ENCODE results near the gene HSP90AA1. TPM values are rescaled to one million over a fixed set of nuclear protein-coding genes. Genes with fewer than 3 reads are reported as not detected.
"Not testable (repeated sequence)": the region's sequence is repeated elsewhere in the genome, so short reads cannot be mapped to it uniquely, and the experiment has no call there.

HSP90AA1 gene
- 1,000 to 10,000 TPM in 1 of 2 donors, 100 to 1,000 TPM in 1; 357 to 1,349 TPM for total RNA-seq

DNA sequence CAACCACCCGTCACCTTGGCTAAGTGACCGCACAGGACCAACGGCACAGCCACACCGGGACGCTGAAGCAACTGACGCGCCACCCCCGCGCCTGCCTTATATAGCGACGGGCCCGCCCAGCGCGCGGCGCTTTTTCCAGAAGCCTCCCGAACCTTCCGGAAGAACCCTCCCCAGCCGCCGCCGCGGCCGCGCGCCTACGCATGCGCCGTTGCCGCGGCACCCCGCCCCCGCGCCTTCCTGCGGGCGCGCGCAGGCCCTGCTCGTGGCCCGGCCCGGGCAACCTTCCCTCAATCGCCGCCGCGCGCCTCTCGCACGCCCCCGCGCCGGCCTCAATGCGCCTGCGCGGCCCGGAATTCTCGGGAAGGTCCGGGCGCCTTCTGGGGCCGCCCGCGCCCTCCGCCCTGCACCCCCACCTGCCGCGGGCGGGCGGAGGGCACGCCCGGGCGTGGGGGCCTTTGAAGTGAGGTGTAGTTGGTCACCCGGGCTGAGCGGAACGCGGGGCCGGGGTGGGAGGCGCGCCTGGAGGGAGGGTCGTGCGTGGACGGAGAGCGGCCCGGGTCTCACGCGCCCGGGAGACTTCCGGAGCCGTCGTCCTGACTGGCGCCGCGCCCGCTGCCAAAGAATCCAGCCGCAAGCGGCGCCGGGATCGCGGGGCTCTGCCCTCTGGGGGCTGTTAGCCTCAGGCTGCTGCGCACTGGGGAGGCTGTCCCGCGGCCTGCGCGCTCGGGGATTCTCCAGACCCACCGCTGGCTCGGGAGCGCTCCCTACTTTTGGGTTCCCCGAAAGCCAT, at the start of gene HSP90AA1:
TSS of gene HSP90AA1 (minus strand) at position 73 of the 790 bp plus-strand sequence. CDS start 666 bp downstream, outside the sequence.
- TF ChIP-seq, protein P1, sequence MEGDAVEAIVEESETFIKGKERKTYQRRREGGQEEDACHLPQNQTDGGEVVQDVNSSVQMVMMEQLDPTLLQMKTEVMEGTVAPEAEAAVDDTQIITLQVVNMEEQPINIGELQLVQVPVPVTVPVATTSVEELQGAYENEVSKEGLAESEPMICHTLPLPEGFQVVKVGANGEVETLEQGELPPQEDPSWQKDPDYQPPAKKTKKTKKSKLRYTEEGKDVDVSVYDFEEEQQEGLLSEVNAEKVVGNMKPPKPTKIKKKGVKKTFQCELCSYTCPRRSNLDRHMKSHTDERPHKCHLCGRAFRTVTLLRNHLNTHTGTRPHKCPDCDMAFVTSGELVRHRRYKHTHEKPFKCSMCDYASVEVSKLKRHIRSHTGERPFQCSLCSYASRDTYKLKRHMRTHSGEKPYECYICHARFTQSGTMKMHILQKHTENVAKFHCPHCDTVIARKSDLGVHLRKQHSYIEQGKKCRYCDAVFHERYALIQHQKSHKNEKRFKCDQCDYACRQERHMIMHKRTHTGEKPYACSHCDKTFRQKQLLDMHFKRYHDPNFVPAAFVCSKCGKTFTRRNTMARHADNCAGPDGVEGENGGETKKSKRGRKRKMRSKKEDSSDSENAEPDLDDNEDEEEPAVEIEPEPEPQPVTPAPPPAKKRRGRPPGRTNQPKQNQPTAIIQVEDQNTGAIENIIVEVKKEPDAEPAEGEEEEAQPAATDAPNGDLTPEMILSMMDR (IDR thresholded peaks at IDR 0.05), result no peak
- H3K36me3 ChIP-seq, result peaks cover 16% of the 10 kb centered on the region
- DNase-seq, result peak; percentile 96
- peak within 1 kb of the TSS; percentile 67 for H3K4me3 ChIP-seq
- intact Hi-C loops (cut with DNase I), result no loop called here
- H3K9ac ChIP-seq (ENCODE audit: low read depth in 2 of 2, low read length in 2 of 2), result peak within 1 kb of the TSS; percentile 85 to 99
- no peaks in the 10 kb centered on the region for H3K9me3 ChIP-seq
- H3K4me1 ChIP-seq, result peaks cover 9% of the 10 kb centered on the region
- H3K27me3 ChIP-seq, result no peaks in the 10 kb centered on the region
- peak within 1 kb of the TSS; percentile 99 for H3K27ac ChIP-seq

DNA sequence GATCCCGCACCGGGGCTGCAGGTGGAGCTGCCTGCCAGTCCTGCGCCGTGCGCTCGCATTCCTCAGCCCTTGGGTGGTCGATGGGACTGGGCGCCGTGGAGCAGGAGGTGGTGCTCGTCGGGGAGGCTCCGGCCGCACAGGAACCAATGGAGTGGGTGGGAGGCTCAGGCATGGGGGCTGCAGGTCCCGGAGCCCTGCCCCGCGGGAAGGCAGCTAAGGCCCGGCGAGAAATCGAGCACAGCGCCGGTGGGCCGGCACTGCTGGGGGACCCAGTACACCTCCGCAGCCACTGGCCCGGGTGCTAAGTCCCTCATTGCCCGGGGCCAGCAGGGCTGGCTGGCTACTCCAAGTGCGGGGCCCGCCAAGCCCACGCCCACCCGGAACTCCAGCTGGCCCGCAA, 48.6 kb upstream of the HSP90AA1 start:
- H3K4me3 ChIP-seq; intact Hi-C loops (cut with DNase I); H3K4me1 ChIP-seq; H3K27ac ChIP-seq; DNase-seq; H3K9me3 ChIP-seq; H3K9ac ChIP-seq (ENCODE audit: low read depth in 2 of 2, low read length in 2 of 2); H3K27me3 ChIP-seq; H3K36me3 ChIP-seq: not testable (repeated sequence)

DNA sequence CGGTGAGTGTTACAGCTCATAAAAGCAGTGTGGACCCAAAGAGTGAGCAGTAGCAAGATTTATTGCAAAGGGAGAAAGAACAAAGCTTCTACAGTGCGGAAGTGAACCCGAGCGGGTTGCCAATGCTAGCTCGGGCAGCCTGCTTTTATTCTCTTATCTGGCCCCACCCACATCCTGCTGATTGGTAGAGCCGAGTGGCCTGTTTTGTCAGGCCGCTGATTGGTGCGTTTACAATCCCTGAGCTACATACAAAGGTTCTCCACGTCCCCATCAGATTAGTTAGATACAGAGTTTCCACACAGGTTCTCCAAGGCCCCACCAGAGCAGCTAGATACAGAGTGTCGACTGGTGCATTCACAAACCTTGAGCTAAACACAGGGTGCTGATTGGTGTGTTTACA, 47.9 kb upstream of the HSP90AA1 start:
- not testable (repeated sequence) for H3K9ac ChIP-seq (ENCODE audit: low read depth in 2 of 2, low read length in 2 of 2); H3K27me3 ChIP-seq

DNA sequence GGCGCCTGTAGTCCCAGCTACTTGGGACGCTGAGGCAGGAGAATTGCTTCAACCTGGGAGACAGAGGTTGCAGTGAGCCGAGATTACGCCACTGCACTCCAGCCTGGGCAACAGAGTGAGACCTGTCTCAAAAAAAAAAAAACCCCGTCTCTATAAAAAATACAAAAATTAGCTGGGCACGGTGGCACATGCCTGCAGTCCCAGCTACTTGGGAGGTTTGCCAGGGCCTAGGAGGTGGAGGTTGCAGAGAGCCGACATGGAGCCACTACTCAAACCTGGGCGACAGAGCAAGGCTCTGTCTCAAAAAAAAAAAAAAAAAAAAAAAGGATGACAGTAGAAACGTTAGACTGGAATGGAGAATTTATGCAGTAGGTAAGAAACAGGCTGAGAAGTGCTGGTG, 47.2 kb upstream of the HSP90AA1 start:
- H3K9ac ChIP-seq (ENCODE audit: low read depth in 2 of 2, low read length in 2 of 2); H3K4me1 ChIP-seq; H3K36me3 ChIP-seq; H3K27me3 ChIP-seq; H3K27ac ChIP-seq; H3K4me3 ChIP-seq; intact Hi-C loops (cut with DNase I); DNase-seq; H3K9me3 ChIP-seq: not testable (repeated sequence)

More for the DNA sequence above, 47.9 kb upstream of the HSP90AA1 start:
- intact Hi-C loops (cut with DNase I); H3K4me3 ChIP-seq; H3K9me3 ChIP-seq; DNase-seq; H3K4me1 ChIP-seq; H3K36me3 ChIP-seq; H3K27ac ChIP-seq: not testable (repeated sequence)

DNA sequence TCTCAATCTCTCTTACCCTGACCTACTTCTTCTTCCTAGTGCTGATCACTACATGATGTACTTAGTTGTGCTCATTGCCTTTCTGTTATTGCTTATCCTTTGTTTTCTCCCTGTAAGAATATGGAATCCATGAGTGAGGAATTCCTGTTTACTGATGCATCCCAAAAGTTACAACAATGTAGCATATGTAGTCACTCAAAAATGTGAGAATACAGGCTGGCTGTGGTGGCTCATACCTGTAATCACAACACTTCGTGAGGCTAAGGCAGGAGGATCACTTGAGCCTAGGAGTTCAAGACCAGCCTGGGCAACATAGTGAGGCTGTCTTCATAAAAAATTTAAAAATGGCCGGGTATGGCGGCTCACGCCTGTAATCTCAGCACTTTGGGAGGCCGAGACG, 44.9 kb upstream of the HSP90AA1 start:
- H3K36me3 ChIP-seq, result no peaks in the 10 kb centered on the region
- no peak overlapping the region for H3K27ac ChIP-seq
- TF ChIP-seq, protein P1 (IDR thresholded peaks at IDR 0.05), result no peak
- no peaks in the 10 kb centered on the region for H3K27me3 ChIP-seq
- intact Hi-C loops (cut with DNase I), result no loop called here
- no peaks in the 10 kb centered on the region for H3K9me3 ChIP-seq
- H3K4me1 ChIP-seq, result no peaks in the 10 kb centered on the region
- H3K9ac ChIP-seq (ENCODE audit: low read depth in 2 of 2, low read length in 2 of 2), result no peak overlapping the region
- DNase-seq, result no peak
- H3K4me3 ChIP-seq, result no peak overlapping the region

DNA sequence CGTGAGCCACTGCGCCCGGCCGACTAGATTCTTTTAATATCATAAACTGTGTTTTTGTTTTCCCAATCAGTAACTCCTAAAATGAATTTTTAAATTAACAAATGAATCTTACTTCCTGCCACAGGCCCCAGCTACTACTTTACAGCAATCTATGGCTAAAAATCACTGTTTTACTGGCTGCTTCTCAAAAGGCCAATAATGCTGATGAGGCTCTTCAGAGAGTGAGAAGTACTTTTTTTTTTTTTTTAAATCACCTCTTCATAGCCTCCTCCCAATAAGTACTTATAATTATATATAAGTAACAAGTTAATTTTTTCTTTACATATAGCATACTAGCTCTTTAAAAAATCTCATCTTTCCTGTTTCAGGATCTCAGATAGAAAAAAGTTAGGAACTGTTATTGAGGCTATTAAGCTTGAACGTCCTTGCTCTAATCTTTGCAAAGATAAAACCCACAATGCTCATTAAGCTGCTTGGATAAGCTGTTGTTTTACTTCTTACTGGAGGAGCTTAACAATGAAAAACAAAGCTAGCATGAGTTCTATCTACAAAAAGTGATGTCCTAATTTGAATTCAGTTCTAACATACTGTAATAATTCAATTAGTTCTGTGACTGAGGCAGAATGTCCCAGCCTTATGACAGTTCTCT, 40.1 kb upstream of the HSP90AA1 start:
- no peak overlapping the region for H3K9ac ChIP-seq (ENCODE audit: low read depth in 2 of 2, low read length in 2 of 2)
- no peaks in the 10 kb centered on the region for H3K4me1 ChIP-seq
- no peaks in the 10 kb centered on the region for H3K27me3 ChIP-seq
- TF ChIP-seq, protein P1 (IDR thresholded peaks at IDR 0.05), result no peak
- no peak for DNase-seq
- intact Hi-C loops (cut with DNase I), result no loop called here
- H3K9me3 ChIP-seq, result no peaks in the 10 kb centered on the region
- no peak overlapping the region for H3K27ac ChIP-seq
- H3K4me3 ChIP-seq, result no peak overlapping the region
- no peaks in the 10 kb centered on the region for H3K36me3 ChIP-seq

DNA sequence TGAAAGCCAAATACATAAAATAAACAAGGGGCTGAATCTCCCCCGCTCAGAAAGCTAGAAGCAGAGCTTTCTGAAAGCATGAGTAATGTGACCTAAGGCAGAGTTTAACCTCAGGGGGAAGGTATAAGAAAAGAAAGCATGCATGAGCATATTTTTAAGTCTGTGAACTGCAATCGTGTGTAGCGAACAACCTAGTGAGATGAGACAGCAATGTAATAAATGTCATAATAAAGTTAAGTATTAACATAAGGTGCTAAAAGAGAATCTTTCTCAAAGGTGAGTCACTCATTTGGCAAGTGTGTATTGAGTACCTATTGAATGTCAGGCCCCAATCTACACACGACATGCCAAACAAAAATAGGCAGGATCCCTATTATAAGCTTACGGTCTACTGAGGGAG, 38.7 kb upstream of the HSP90AA1 start:
- no peak for DNase-seq
- Histone ChIP-seq H3K27me3 (no peaks in the 10 kb centered on the region), H3K4me3 (no peak overlapping the region), H3K36me3 (no peaks in the 10 kb centered on the region), H3K9me3 (no peaks in the 10 kb centered on the region), H3K27ac (no peak overlapping the region), H3K4me1 (no peaks in the 10 kb centered on the region), H3K9ac (ENCODE audit: low read depth in 2 of 2, low read length in 2 of 2) (no peak overlapping the region)
- intact Hi-C loops (cut with DNase I), result no loop called here
- TF ChIP-seq, protein P1 (IDR thresholded peaks at IDR 0.05), result no peak
